Measurements from ENCODE around the gene CEP72.

- TF ChIP-seq HCFC1 (IDR thresholded peaks at IDR 0.05; ENCODE audit: low read length) (no peak), ETV6 (conservative IDR thresholded peaks at IDR 0.05 in 1 of 2, IDR thresholded peaks at IDR 0.05 in 1 of 2; ENCODE audit: borderline replicate concordance in 1 of 2, low read depth in 1 of 2) (no peak), GATAD2B (conservative IDR thresholded peaks at IDR 0.05; ENCODE audit: low read depth) (no peak), NR2C1 (IDR thresholded peaks at IDR 0.05) (no peak), CTCF (IDR thresholded peaks at IDR 0.05 in 2 of 3, conservative IDR thresholded peaks at IDR 0.05 in 1 of 3; ENCODE audit: control insufficient read depth in 2 of 3, extremely low read depth in 1 of 3, insufficient read depth in 1 of 3, low read depth in 3 of 3, low read length in 3 of 3) (no peak)
Measured at GRCh38 chr5:652773-653350, 40.7 kb downstream of the CEP72 start.

Measured in GM12878 (cell line).